Calu3 (cell line): Measurements from ENCODE around the gene EPGN. TPM values are rescaled to one million over a fixed set of nuclear protein-coding genes. Genes with fewer than 3 reads are reported as not detected.

ENCODE experiments used
- BruUV-seq: library from RNA; stranded (reverse); fragments of 400-500 nt; replicated peaks from 2 replicates; lab custom pipeline; 2021; lab: Mats Ljungman, UMichigan
- CTCF ChIA-PET: fragments of 300-600 bp; sonication (Branson Sonifier 250); formaldehyde crosslinking; loops from one replicate; lab custom pipeline; 2022; ENCODE audit warnings: antibody characterized with exemption; lab: Charles Lee
- DNase-seq: peaks from one replicate; pipeline ENCODE4 v3.0.0; 2022
- H3K27ac Mint-ChIP-seq: one replicate; pipeline ENCODE4 v1.8.0; 2022; ENCODE audit warnings: mixed read lengths; ENCODE audit not compliant: unreplicated experiment
- H3K27me3 Mint-ChIP-seq: one replicate; pipeline ENCODE4 v1.8.0; 2022; ENCODE audit warnings: mixed read lengths; ENCODE audit not compliant: unreplicated experiment
- H3K36me3 Mint-ChIP-seq: one replicate; pipeline ENCODE4 v1.8.0; 2022; ENCODE audit warnings: mild to moderate bottlenecking, moderate library complexity, mixed read lengths; ENCODE audit not compliant: insufficient read depth, unreplicated experiment
- H3K4me1 Mint-ChIP-seq: one replicate; pipeline ENCODE4 v1.8.0; 2022; ENCODE audit warnings: mild to moderate bottlenecking, low read depth, mixed read lengths; ENCODE audit not compliant: unreplicated experiment
- H3K4me3 Mint-ChIP-seq: one replicate; pipeline ENCODE4 v1.8.0; 2022; ENCODE audit warnings: mild to moderate bottlenecking, low read depth, moderate library complexity, mixed read lengths; ENCODE audit not compliant: unreplicated experiment
- H3K9me3 Mint-ChIP-seq: one replicate; pipeline ENCODE4 v1.8.0; 2022; ENCODE audit warnings: low read depth, mixed read lengths; ENCODE audit not compliant: unreplicated experiment
- CTCF ChIP-seq: fragments of 200-600 bp; IDR thresholded peaks from one replicate; pipeline ENCODE4 v1.8.0; 2022; ENCODE audit warnings: antibody characterized with exemption; ENCODE audit not compliant: unreplicated experiment
- intact Hi-C: fragments of 100-400 bp; cut with micrococcal nuclease; formaldehyde crosslinking; loops from one replicate; pipeline ENCODE4 v1.10.0; 2022; ENCODE audit not compliant: unreplicated experiment
- total RNA-seq: library from RNA; stranded (reverse); gene quantifications from 2 replicates; pipeline ENCODE4 v1.2.3, GENCODE V29; 2022

Gene EPGN
- total RNA-seq, 1 experiment from 2014 or later = 0.40 TPM

GRCh38 chr4:74330295-74330750 lies 22.1 kb downstream of the EPGN start:
- CTCF ChIA-PET = no interaction called here
- Mint-ChIP-seq H3K9me3 (peaks cover 2% of the 10 kb centered on the region), H3K4me1 (no peaks in the 10 kb centered on the region), H3K4me3 (no peak overlapping the region), H3K27me3 (no peaks in the 10 kb centered on the region), H3K27ac (no peak overlapping the region), H3K36me3 (no peaks in the 10 kb centered on the region)
- TF ChIP-seq CTCF = no peak
- no peak for DNase-seq
- intact Hi-C loops = no loop called here
- no TSS peak for BruUV-seq

GRCh38 chr4:74331252-74331651 lies 23.0 kb downstream of the EPGN start:
- Mint-ChIP-seq H3K4me1 (no peaks in the 10 kb centered on the region), H3K27me3 (no peaks in the 10 kb centered on the region), H3K9me3 (peaks cover 2% of the 10 kb centered on the region), H3K4me3 (no peak overlapping the region), H3K36me3 (no peaks in the 10 kb centered on the region), H3K27ac (no peak overlapping the region)
- intact Hi-C loops = no loop called here
- CTCF ChIA-PET = no interaction called here
- no peak for DNase-seq
- BruUV-seq = no TSS peak
- no peak for TF ChIP-seq CTCF

- no peak for DNase-seq
- intact Hi-C loops = no loop called here
- Mint-ChIP-seq H3K27ac (no peak overlapping the region), H3K36me3 (no peaks in the 10 kb centered on the region), H3K4me3 (no peak overlapping the region), H3K27me3 (no peaks in the 10 kb centered on the region), H3K9me3 (peaks cover 2% of the 10 kb centered on the region), H3K4me1 (no peaks in the 10 kb centered on the region)
- BruUV-seq = no TSS peak
- CTCF ChIA-PET = interaction anchor here (0.5 kb wide), 1 partner anchor 113 kb away, joined by 3 read pairs; the partner anchor contains the start of gene AREG
- no peak for TF ChIP-seq CTCF
Measured at GRCh38 chr4:74331944-74332343, 23.7 kb downstream of the EPGN start.

- Mint-ChIP-seq H3K9me3 (peaks cover 2% of the 10 kb centered on the region), H3K4me3 (no peak overlapping the region), H3K36me3 (no peaks in the 10 kb centered on the region), H3K27ac (no peak overlapping the region), H3K27me3 (no peaks in the 10 kb centered on the region), H3K4me1 (no peaks in the 10 kb centered on the region)
- intact Hi-C loops = no loop called here
- no peak for TF ChIP-seq CTCF
- no TSS peak for BruUV-seq
- DNase-seq = no peak
- CTCF ChIA-PET = no interaction called here
Measured at GRCh38 chr4:74334636-74335035, 26.4 kb downstream of the EPGN start.
